Effector CD8-positive, alpha-beta T cell (primary cell): ENCODE results near the gene DUSP16.
A peak's percentile ranks its signal among the peaks of the same experiment; 100 is the strongest.
"Not testable (repeated sequence)": the region's sequence is repeated elsewhere in the genome, so short reads cannot be mapped to it uniquely, and the experiment has no call there.

ENCODE experiments used
- DNase-seq: peaks from one replicate; lab custom pipeline; 2025; lab: John Stamatoyannopoulos, UW
- total RNA-seq, 4 experiments: gene quantifications; one replicate each; lab custom pipeline; 2026; lab: John Stamatoyannopoulos, UW

DUSP16 gene, protein sequence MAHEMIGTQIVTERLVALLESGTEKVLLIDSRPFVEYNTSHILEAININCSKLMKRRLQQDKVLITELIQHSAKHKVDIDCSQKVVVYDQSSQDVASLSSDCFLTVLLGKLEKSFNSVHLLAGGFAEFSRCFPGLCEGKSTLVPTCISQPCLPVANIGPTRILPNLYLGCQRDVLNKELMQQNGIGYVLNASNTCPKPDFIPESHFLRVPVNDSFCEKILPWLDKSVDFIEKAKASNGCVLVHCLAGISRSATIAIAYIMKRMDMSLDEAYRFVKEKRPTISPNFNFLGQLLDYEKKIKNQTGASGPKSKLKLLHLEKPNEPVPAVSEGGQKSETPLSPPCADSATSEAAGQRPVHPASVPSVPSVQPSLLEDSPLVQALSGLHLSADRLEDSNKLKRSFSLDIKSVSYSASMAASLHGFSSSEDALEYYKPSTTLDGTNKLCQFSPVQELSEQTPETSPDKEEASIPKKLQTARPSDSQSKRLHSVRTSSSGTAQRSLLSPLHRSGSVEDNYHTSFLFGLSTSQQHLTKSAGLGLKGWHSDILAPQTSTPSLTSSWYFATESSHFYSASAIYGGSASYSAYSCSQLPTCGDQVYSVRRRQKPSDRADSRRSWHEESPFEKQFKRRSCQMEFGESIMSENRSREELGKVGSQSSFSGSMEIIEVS
- total RNA-seq: 178 to 506 (median 245) reads per million in 4 experiments

DNA sequence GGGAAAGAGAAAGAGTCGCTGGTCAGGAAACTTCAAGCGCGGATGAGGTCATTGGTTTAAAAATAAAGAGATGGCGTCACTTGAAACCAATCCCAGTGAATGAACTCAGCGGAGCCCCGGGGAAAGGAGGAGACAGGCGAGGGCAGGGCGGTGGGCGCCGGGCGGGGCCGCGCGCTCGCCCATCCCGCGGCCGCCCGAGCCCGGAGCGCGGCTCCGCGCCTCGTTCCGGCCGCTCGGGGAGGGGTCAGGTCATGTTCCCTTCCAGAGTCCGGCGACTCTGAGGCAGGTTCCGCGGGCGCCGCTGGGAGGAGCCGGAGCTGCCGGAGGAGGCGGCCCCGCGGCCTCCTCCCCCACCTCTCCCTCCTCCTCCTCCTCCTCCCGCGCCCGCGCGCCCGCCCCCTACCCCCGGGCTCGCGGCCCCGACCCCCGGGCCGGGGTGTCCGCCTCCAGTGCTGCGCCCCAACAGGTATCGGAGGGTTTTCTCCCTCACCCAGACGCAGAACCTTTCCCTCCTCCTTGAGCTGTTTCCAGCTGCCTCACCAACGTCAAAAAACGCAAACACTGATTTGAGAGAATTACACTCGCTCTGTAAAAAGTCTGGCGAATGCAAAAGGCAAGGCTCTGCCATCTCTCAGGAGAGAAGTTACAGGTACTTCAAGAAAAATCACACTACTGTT lies at the start of gene DUSP16:
TSS of gene DUSP16 (minus strand) at position 279 of the 677 bp plus-strand sequence. CDS start 41,765 bp downstream, outside the sequence.
- DNase-seq: peak; percentile 67

DNA sequence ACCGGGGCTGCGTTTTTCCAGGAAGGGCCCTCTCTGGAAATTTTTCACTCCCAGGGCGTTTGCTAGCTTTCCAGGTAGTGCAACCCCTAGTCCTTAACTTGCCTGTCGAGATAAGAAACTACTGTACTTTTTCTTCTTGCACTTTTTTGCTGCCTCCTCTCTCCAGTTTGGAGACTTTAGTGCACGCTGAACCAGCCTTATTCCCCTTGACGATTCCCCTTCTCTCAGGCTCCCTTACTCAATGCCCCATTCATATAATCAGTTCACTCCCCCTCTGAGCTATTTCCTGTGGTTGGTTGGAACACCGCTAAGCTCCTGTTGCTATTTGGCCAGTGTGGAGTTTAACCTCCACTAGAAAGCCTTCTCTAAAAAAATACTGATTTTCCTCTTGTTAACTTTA lies 49.7 kb upstream of the DUSP16 start:
- no peak for DNase-seq

DNA sequence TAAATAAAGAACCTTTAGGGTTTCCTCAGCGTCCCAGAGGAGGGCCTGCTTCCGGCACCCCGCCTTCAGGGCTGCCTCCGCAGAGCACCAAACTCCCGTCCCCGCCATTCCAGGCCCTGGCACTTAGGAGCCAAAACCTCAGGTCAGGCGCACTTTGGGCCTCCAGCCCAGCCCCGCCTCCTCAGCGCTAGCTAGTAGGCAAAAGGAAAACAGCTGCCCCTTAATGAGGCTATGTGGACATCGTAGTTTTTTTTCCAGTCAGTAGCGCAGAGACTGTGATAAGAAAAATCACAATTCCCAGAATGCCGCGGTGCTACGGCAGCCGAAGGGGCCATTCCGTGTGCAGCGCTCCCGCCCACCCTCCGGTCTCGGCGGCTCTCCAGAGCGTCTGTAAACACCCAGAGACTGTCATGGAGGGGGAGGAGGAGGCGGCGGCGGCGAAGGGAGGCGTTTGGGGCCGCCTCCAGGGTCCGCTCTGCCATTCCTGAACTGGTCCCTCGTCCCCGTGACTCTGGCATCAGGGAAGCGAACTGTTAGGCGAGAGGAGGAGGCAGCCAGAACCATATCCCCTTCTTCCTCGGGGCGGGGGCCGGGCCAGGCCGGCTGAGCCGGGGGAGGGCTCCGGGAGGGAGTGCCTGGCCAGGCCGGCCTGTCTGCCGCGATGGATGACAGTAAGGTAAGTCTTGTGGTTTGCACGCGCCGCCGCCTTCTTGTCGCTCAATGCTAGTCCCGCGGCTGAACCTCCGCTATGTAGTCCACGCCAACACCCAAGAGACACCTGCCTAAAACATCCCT lies 49.0 kb upstream of the DUSP16 start, which contains the start of gene CREBL2:
TSS of gene CREBL2 (plus strand) at position 365 of the 795 bp plus-strand sequence. CDS start at position 662, 297 bp downstream.
- DNase-seq: peak; percentile 73

DNA sequence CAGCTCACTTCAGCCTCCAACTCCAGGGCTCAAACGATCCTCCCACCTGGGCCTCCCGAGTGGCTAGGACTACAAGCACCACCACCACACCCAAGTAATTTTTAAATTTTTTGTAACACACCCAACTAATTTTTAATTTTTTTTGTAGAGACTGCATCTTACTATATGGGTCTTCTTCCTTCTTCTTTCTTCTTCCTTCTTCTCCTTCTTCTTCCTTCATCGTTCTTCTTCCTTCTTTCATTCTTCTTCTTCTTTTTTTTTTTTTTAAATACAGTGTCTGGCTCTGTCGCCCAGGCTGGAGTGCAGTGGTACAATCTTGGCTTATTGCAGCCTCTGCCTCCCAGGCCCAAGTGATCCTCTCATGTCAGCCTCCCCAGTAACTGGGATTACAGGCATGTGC lies 48.0 kb upstream of the DUSP16 start:
- DNase-seq: no peak

DNA sequence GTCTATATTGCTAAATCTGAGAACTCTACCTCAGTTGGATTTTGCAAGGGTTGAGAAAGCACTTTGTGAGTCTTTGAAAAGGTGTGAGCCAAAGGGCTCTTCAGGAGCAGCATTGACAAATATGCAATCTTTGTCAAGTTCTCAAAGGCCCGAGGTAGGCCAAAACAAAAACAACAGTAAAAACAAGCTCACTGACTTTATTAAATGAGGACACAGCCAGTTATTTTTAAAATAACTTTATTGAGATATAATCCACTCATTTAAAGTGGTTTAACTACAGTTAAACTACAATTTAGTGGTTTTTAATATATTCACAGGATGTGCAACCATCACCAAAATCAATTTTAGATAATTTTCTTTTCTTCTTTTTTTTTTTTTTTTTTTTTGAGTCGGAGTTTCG lies 47.0 kb upstream of the DUSP16 start:
- no peak for DNase-seq

DNA sequence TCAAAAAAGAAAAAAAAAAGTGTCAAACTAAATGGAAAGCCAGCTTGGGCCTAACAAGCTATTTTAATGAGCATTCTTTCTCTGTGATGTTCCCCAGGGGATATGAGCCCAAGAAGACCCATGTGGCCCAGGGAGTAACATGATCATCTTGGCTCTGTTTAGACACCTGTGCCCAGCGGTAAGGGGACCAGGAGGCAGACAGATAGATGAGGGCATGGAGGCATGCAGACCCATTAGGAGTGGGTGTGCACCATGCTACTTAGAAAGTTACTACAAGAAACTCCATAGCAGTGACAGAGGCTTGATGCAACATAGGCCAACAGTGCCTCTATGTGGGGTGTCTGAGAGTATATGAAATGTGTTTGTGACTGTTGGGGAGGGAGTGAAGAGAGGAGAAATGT lies 45.9 kb upstream of the DUSP16 start:
- no peak for DNase-seq

DNA sequence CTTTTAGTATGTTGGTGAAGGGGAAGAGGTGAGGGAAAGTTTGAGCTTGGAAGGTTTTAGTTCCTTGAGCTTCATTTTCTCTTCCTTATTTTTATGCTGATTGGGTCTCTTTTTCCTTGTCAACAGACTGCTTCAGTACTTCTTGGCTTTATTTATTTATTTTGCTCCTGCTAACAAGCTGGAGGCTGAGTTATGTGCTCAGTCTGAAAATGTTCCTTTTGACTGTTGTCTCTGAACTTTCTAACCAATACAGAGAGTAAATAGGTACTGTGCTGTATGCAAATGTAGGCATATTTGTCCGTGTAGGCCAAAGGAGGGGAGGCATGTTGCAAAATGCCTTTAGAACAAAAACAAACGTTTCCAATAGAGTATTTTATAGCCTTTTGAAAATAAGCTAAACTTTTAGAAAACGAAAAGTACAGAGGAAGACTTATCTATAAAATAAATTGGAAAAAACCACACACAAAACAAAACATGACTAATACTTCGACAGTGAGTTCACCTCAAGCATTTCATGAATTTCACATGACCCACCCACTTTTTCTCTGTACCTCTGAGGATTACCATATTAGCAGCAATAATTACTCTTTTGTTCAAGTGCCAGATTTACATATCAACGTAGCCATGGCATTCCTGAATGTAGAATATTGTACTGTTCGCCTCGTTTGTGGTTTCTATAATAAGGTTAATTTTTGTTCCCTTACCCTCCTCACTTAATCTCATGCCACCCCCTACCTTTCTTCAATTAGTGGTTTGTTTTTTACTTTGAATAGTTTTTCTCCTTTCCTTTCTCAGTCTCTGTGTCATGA lies 44.3 kb upstream of the DUSP16 start:
- no peak for DNase-seq

DNA sequence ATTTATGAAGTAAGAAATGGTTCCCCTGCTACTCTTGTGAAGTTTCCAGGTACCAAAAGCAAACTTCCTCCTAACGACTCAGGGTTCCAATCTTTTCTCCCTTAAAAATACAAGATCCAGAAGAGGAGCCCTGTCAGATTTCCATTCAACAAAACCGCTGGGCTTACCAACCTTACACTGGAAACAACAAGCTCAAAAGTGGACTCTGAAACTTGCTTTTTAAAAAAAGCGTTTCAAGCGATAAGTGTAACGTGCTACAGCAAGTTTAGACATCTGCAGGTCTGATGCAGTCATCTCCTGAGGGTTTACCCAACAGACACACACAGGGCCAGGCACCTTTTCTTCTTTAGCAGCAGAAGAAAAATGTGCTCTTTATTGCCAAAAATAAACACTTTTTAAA lies 42.1 kb upstream of the DUSP16 start:
- no peak for DNase-seq

DNA sequence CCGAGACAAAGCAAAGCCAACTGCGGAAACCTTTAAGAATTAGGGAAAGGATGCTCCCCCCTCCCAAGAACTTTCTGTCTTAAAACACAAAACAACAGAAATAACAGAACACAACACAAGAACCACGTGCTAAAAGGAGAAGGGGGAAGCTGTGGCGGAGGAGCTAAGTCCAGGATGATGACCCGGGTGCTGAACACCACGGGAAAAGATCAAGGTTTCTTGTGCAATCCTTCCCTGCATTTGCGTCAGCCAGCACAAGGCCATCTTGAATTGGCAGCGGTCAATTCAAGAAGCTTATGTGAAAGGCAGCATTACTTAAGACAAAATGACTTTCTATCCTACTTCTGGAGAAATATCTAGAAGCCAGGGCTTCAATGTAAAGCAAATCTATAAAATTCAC lies 38.0 kb upstream of the DUSP16 start:
- DNase-seq: no peak

DNA sequence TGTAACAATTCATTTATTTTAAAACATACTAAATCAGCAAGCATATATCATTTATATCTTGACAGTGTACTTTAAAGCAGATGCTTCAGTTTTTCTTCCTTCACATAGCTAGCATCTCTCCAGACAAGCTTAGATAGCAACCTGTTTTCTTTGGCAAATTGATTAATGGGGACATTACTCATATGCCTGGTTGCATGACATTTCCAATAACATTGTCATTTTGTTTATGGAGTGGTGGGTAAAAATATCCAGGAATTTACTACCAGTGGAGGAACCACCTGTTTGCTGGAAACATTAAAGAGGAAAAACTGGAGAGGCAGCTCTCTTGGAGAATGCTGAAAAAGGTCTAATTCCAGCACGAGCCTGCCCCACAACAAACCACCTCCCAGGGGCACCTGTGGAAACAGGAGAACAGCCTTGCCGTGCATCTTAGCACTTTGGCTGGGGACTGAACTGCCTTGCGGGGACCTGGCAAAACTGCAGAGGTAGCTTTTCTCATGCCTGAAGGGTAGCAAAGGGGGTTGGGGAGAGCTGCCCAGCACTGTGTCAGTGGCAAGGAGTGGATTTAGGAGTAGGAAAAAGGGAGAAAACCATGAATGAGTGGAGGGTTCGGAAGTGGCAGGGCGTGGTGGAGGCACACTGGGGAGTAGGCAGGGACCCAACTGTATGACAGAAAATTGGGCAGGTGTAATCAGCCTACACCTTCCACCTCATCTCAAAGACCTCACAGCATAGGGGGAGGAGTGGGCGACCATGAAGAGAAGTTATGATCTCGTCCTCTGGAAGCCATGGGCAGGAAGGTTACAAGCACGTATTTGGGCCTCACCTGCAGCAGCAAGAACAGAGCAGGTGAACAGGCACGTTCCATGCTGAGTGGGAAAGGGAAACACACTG lies 37.3 kb upstream of the DUSP16 start:
- DNase-seq: no peak

DNA sequence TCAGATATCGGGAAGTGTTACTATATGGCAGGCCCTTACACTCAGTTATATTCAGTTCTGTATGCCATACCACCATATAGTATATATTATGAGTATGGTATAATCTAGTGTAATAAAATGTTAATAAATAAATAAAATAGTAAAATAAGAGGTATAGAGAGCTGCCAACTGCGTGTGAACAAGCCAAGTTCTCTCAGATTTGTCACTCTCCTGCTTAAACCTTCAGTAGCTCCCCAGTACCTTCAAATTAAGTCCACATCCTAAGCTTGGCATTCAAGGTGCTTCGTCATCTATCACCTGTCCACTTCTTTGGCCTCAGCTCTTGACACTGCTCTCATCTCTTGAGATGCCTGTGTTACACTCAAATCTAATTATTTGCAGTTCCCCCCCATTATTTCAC lies 36.2 kb upstream of the DUSP16 start:
- no peak for DNase-seq

DNA sequence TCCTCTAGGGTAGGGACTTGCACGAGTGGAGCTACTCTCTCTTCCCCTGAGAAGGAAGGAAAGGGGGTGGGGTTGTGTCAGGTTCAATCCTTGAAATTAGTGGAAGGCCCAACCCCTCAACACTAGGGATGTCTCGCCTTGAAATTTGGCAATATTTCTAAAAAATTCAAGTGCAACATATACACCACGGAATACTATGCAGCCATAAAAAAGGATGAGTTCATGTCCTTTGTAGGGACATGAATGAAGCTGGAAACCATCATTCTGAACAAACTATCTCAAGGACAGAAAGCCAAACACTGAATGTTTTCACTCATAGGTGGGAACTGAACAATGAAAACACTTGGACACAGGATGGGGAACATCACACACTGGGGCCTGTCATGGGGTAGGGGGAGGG lies 33.9 kb upstream of the DUSP16 start:
- DNase-seq: not testable (repeated sequence)

DNA sequence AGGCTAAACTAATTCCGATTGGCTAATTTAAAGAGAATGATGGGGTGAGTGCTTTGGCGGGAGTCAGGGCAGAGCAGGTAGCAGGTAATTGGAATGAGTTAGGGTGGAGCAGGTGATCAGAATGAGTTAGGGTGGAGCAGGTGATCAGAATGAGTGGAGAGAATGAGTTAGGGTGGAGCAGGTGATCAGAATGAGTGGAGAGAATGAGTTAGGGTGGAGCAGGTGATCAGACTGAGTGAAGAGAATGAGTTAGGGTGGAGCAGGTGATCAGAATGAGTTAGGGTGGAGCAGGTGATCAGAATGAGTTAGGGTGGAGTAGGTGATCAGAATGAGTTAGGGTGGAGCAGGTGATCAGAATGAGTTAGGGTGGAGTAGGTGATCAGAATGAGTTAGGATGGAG lies 33.3 kb upstream of the DUSP16 start:
- DNase-seq: not testable (repeated sequence)

DNA sequence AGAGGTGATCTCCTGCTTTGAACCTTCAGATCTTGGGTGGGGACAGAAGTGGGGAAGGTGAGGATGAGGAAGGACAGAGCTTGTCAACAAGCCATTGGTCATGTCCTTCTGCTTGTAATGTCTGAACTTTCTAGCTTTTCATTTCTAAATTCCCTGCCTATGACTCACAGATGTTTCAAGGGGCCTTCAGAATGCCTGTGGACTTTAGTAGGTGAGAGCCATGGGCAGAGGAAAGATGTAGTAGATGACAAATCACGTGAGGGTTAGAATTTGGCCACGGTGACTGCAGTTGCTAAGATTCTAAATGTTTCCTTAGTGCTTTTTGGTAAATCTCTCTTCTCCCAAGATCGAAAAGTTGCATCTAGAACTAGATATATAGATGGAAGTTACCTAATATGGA lies 30.3 kb upstream of the DUSP16 start:
- no peak for DNase-seq

DNA sequence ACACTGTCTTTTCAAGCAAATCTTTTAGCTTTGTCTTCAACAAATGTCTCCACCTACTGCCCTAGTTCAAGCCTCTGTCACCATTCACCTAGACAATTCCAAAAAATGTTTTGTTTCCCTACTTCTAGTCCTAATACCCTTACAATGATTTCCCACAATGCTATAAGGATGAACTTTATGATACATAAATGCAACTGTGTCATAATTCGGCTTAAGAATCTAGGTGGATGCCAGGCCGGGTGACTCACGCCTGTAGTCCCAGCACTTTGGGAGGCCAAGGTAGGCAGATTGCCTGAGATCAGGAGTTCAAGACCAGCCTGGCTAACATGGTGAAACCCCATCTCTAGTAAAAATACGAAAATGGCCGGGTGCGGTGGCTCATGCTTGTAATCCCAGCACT lies 28.3 kb upstream of the DUSP16 start:
- no peak for DNase-seq

DNA sequence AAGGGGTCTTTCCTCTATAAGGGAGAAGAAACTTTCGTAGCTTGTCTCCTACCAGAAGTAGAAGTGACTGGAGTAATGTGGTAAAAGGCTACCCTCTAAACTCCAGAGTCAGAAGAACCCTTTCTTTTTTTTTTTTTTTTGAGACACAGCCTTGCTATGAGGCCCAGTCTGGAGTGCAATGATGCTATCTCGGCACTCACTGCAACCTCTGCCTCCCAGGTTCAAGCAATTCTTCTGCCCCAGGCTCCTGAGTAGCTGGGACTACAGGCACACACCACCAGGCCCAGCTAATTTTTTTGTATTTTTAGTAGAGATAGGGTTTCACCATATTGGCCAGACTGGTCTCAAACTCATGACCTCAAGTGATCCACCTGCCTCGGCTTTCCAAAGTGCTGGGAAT lies 25.8 kb upstream of the DUSP16 start:
- DNase-seq: not testable (repeated sequence)

DNA sequence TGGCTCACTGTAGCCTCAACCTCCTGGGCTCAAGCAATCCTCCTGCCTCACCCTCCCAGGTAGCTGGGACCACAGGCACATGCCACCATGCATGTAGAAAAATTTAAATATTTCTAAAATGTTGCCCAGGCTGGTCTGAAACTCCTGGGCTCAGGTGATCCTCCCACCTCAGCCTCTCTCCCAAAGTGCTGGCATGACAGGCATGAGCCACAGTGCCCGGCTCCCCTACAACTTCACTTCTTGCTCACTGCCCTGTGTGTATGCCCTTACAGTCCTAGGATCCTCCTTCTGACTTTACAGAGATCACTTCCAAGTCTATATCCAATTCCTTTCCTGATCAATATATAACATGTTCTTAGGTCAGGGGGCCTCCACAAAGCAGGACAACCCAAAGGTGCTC lies 25.2 kb upstream of the DUSP16 start:
- DNase-seq: no peak

DNA sequence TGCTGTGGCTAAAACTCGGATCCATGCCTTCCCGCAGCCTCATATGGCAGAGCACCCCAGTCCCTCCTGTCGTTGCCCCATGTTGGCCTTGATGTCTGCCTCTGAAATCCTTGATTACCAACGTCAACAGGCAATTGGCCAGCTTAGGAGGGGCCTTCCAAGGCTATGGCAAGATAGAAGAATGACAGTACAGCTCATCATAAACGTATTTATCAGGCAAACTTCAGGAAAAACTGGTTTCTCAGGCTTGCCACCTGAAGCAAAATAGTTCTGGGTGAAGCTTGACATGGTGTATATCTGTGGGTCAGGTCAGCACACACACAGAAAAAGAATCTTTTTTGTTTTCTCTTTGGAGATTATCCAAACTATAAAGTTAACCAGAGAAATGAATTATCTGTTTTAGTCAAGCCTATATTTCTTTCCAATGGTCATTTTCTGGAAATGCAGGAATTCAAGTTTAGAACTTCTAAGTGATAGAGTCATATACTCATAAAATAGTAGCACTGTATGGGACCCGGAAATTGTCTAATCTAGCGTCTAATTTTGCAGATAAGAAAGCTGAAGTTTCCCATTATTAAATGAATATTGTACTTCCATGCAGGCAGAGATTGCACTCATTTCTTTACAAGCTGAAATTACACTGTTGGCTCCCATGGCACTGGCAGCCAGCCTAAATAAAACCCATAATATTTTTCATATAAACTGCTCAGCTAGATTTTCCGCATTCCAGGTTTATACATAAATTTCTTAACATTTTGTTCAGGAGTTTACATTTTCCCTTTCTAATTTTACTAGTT lies 24.4 kb upstream of the DUSP16 start:
- DNase-seq: no peak
